Esophagus (tissue), 2 donors: ENCODE data around the gene KHDC4. TPM values are rescaled to one million over a fixed set of nuclear protein-coding genes. Genes with fewer than 3 reads are reported as not detected.

ENCODE experiments used
- H3K27ac ChIP-seq, 2 donors: one replicate each; pipeline ENCODE4 v1.5.1; 2013; ENCODE audit warnings: low read depth in 2 of 2, mild to moderate bottlenecking in 2 of 2, inconsistent platforms in 1 of 2, low read length in 1 of 2, moderate library complexity in 1 of 2
- H3K27me3 ChIP-seq, 2 donors: one replicate each; pipeline ENCODE4 v1.6.1; 2013; ENCODE audit warnings: low read length in 2 of 2, control low read depth in 1 of 2, mild to moderate bottlenecking in 1 of 2; ENCODE audit not compliant: insufficient read depth in 2 of 2, control insufficient read depth in 1 of 2
- H3K36me3 ChIP-seq, 2 donors: one replicate each; pipeline ENCODE4 v1.6.1; 2013; ENCODE audit warnings: low read length in 1 of 2; ENCODE audit not compliant: control insufficient read depth in 2 of 2, insufficient read depth in 2 of 2
- H3K4me1 ChIP-seq, 2 donors: one replicate each; pipeline ENCODE4 v1.6.1; 2013; ENCODE audit warnings: low read length in 1 of 2; ENCODE audit not compliant: control insufficient read depth in 2 of 2, insufficient read depth in 2 of 2
- H3K4me3 ChIP-seq, 2 donors: one replicate each; pipeline ENCODE4 v1.5.1; 2013; ENCODE audit warnings: low read length in 2 of 2, mild to moderate bottlenecking in 2 of 2, low read depth in 1 of 2, moderate library complexity in 1 of 2
- H3K9me3 ChIP-seq, 2 donors: one replicate each; pipeline ENCODE4 v1.6.1; 2013; ENCODE audit warnings: mild to moderate bottlenecking in 2 of 2, low read depth in 1 of 2, low read length in 1 of 2, moderate library complexity in 1 of 2; ENCODE audit not compliant: control insufficient read depth in 2 of 2, insufficient read depth in 1 of 2
- WGBS, 2 donors: extraction: QIAGEN DNeasy Blood & Tissue Kit; methylation state at CpG; one replicate each; pipeline ENCODE4 v1.1.7; 2013; 5-methylcytosine and 5-hydroxymethylcytosine counted together
- polyA plus RNA-seq, 2 donors: library from polyadenylated mRNA; stranded (reverse); fragments of 200-250 nt; gene quantifications; one replicate each; pipeline ENCODE4 v1.2.3, GENCODE V29; 2013
- donor health status: healthy with polysubstance abuse.
- donor health status: Bipolar disorder and iron deficiency.

KHDC4 gene
- polyA plus RNA-seq, 2 donors = 11.9 to 29.6 TPM

DNA sequence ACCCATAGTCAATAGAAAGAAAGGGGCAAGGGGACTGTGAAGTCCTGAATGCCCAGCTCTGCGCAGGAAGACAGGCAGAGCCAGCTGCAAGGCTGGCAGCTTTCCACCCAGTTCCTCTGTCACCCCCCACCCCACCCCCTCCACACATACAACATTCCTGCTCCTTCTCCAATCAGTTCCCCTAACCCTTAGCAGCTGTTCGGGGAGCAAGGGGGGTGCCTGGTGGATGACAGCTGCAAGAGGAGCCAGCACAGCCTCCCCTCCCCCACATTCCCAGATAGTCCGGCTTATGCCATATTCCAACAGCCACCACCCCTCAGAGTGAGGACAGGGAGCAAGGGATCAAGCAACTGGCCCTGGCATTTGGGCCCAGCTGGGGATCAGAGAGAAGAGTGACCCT lies 34.5 kb upstream of the KHDC4 start:
- Histone ChIP-seq H3K27me3 (no peaks in the 10 kb centered on the region), H3K27ac (peak overlapping the region; percentile 28 to 52), H3K36me3 (peaks cover 0 to 35% of the 10 kb centered on the region in 2 donors), H3K4me1 (peaks cover 3 to 32% of the 10 kb centered on the region in 2 donors), H3K9me3 (no peaks in the 10 kb centered on the region), H3K4me3 (no peak overlapping the region)
- 62 to 64% methylated on average over 3 of the region's 3 CpGs for WGBS, 2 donors

DNA sequence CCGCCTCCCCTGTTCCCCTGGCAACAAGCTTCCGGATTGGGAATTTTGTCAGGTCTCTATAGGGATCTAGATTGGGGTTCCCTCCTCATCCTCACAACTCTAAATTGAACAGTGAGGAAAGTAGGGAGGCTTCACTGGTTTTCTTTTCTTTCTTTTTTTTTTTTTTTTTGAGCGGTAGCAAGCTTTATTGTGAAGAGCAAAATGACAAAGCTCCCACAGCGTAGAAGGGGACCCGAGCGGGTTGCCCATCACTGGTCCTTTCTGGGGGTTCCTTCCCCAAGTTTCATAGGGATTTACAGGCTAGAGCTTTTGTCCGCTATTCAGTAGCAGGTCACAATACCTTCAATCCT lies 33.8 kb upstream of the KHDC4 start:
- H3K27me3 ChIP-seq = no peaks in the 10 kb centered on the region
- no peak overlapping the region for H3K4me3 ChIP-seq
- peaks cover 3 to 32% of the 10 kb centered on the region in 2 donors for H3K4me1 ChIP-seq
- H3K36me3 ChIP-seq = peaks cover 0 to 35% of the 10 kb centered on the region in 2 donors
- no peaks in the 10 kb centered on the region for H3K9me3 ChIP-seq
- 71 to 72% methylated on average over 7 of the region's 7 CpGs for WGBS, 2 donors
- peak overlapping the region; percentile 78 to 84 for H3K27ac ChIP-seq

DNA sequence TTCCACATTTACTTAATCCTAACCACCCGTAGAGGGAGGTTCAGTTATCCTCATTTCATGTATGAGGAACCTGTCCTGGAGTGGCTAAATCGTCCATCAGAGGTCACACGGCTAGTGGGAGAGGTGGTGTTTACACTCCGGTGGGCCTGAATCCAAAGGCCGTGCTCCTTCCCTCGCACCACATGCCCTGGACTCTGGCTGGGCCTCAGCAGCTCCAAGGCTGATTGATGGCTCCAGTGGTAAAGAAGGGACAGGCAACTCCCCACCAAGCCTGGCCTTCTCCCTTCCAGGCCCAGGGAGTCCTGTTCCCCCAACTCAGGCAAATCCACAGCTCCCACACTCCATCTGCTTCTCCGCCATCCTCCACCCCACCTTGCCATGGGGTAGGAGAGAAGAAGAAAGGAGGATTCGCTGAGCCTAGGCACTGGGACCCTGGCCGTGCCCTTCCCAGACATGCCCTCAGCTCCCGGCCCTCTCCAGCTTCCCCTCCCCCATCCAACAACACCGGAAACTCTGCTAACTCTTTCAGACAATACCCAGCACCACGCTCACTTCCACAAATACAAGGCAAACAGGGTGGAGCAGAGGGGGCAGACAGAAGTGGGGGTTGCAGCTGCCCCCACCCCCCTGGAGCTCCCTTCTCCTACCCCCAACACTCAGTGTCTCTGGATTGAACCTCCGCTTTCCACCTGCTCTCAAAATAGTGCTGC lies 33.3 kb upstream of the KHDC4 start:
- 43 to 50% methylated on average over 13 of the region's 13 CpGs for WGBS, 2 donors
- Histone ChIP-seq H3K9me3 (no peaks in the 10 kb centered on the region), H3K36me3 (peaks cover 3 to 40% of the 10 kb centered on the region in 2 donors), H3K27me3 (no peaks in the 10 kb centered on the region), H3K4me3 (no peak overlapping the region), H3K27ac (peak overlapping the region; percentile 78 to 84), H3K4me1 (peaks cover 3 to 35% of the 10 kb centered on the region in 2 donors)

DNA sequence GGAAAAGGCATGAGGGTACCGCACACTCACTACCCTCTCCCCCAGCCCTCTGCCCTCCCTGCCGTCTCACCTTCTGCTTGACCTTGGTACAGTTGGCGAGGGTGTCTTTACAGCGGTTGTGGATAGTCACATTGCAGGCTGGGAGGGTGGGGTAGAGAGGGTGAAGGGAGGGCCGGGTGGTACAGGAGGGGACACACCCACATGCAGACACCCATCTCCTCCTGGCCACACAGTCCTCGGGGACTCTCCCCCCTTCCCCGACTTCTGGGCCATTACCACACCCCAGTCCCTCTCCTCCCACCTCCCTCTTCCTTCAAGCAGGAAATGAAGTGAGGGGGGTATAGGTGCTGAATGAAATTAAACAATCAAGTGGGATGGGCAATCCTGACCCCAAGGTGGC lies 32.5 kb upstream of the KHDC4 start:
- Histone ChIP-seq H3K36me3 (peaks cover 3 to 45% of the 10 kb centered on the region in 2 donors), H3K9me3 (no peaks in the 10 kb centered on the region), H3K27me3 (no peaks in the 10 kb centered on the region), H3K4me3 (no peak overlapping the region), H3K27ac (peak overlapping the region in 1 of 2 donors; percentile 84), H3K4me1 (peaks cover 3 to 33% of the 10 kb centered on the region in 2 donors)
- WGBS, 2 donors = 58 to 65% methylated on average over 7 of the region's 7 CpGs

DNA sequence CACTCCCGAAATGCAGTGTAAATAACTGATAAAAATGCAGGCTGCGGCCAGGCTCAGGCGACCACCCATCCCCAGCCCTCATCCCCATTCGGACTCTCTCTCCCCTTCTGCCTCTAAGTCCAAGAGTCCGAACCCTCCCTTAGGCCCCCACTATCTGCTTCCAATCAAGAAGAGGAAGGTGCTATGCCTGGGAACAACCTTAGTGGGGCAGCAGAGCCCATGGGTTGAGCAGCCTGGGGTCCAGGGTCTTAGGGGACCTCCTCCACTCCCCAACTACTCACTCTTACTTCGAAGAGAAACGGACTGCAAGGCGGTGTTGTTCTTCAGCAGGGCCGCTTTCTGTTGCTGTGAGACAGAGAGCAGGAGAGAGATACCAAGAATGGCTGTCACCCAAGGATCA lies 31.9 kb upstream of the KHDC4 start:
- no peak overlapping the region for H3K4me3 ChIP-seq
- no peaks in the 10 kb centered on the region for H3K9me3 ChIP-seq
- 76 to 83% methylated on average over 9 of the region's 9 CpGs for whole genome bisulfite sequencing, 2 donors
- peak overlapping the region in 1 of 2 donors; percentile 84 for H3K27ac ChIP-seq
- H3K4me1 ChIP-seq = peaks cover 3 to 33% of the 10 kb centered on the region in 2 donors
- H3K27me3 ChIP-seq = no peaks in the 10 kb centered on the region
- H3K36me3 ChIP-seq = peaks cover 8 to 49% of the 10 kb centered on the region in 2 donors

DNA sequence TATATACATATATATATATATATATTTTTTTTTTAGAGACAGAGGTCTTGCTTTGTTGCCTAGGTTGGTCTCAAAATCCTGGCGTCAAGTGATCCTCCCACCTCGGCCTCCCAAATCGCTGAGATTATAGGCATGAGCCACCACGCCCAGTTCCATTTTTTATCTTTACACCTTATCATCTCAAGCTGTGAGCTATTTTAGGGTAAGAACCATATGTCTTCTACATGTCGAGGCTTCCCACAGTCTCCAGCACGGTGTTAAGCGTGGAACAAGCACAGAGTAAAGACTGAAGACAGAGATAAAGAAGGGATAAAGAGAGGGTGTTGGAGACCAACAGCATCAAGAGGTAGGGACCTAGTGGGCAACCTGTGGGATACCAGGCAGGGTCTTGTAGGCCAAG lies 30.0 kb upstream of the KHDC4 start:
- H3K4me1 ChIP-seq = peaks cover 3 to 22% of the 10 kb centered on the region in 2 donors
- 89% methylated on average over 7 of the region's 7 CpGs for whole genome bisulfite sequencing, 2 donors
- no peak overlapping the region for H3K27ac ChIP-seq
- no peaks in the 10 kb centered on the region for H3K9me3 ChIP-seq
- H3K4me3 ChIP-seq = no peak overlapping the region
- no peaks in the 10 kb centered on the region for H3K27me3 ChIP-seq
- peaks cover 13 to 58% of the 10 kb centered on the region in 2 donors for H3K36me3 ChIP-seq

DNA sequence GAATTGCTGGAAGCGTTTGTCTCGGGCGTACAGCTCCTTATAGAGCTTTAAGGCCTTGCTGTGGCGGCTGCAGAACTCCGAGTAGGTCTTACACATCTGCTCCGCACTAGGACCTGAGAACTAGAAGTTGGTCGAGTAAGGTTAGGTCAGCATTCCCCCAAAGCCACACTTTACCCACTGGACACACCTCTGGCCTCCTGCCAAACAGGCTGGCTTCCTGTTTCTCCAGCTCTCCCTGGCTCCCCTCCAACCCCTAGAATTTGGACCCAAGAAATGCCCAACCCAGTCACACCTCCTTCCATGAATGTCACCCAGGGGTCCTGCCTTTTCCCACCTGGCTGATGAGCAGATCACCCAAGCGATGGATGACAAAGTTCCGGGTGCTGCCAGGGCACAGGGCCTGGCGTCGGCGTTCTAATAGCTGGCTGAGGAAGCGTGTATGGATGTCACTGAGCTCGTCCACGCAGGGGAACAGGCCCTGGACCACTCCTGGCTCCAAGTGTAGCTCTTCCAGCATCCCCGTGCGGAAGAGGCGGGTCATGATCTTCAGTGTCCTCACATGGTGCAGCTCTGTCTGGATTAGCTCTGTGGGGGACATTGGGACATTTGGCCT lies 28.5 kb upstream of the KHDC4 start:
- Histone ChIP-seq H3K27ac (peak overlapping the region in 1 of 2 donors; percentile 78), H3K27me3 (no peaks in the 10 kb centered on the region), H3K4me1 (peaks cover 2 to 10% of the 10 kb centered on the region in 2 donors), H3K4me3 (no peak overlapping the region), H3K9me3 (no peaks in the 10 kb centered on the region), H3K36me3 (peaks cover 19 to 60% of the 10 kb centered on the region in 2 donors)
- WGBS, 2 donors = 77 to 80% methylated on average over 18 of the region's 18 CpGs

DNA sequence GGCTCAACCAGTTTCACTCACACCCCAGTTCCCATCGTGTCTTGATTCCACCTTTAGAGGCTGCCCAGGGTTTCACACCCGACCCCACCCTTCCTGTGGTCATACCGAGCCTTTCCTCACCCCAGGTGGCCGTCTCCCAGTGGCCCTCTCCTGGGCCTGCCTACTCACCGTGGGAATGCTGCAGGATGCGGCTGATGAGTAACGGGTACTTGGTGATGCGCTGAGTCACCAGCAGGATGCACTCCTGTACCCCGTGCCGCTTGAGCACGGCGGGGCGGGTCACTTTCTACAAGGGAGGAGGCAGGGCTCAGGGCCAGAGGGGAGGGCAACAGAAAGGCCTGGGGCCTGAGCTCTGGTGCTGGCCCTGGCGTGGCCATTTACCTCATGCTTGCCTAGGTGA lies 27.7 kb upstream of the KHDC4 start:
- whole genome bisulfite sequencing, 2 donors = 40 to 46% methylated on average over 14 of the region's 14 CpGs
- no peaks in the 10 kb centered on the region for H3K9me3 ChIP-seq
- no peaks in the 10 kb centered on the region for H3K27me3 ChIP-seq
- H3K4me1 ChIP-seq = peaks cover 0 to 6% of the 10 kb centered on the region in 2 donors
- H3K4me3 ChIP-seq = no peak overlapping the region
- H3K27ac ChIP-seq = peak overlapping the region; percentile 55 to 78
- H3K36me3 ChIP-seq = peaks cover 24 to 60% of the 10 kb centered on the region in 2 donors

DNA sequence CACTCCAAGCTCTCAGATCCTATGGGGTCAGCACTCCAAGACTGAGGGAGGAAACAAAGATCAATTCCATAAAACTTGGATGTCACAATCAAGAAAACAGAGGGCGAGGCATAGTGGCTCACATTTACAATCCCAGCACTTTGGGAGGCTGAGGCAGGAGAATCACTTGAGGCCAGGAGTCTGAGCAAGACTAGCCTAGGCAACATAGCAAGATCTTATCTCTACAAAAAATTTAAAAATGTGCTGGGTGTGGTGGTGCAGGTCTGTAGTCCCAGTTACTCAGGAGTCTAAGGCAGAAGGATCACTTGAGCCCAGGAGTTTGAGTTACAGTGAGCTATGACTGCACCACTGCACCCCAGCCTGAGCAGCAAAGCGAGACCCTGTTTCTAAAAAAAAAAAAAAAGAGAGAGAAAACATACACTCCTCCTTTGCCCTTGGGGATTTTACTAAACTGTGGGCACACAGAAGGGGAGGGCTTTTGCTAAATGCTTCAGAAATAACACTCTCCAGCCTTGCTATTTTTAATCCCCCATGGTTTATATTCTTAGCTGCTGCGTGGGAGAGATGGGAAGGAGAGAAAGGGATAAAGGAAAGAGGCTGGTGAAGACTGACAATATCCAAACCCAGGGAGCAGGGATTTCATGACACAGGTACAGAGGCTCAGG lies 26.0 kb upstream of the KHDC4 start:
- no peak overlapping the region for H3K4me3 ChIP-seq
- H3K27me3 ChIP-seq = no peaks in the 10 kb centered on the region
- H3K27ac ChIP-seq = peak overlapping the region; percentile 47 to 81
- no peaks in the 10 kb centered on the region for H3K9me3 ChIP-seq
- 78 to 79% methylated on average over 3 of the region's 3 CpGs for WGBS, 2 donors
- H3K36me3 ChIP-seq = peaks cover 24 to 45% of the 10 kb centered on the region in 2 donors
- H3K4me1 ChIP-seq = peaks cover 0 to 3% of the 10 kb centered on the region in 2 donors
